ENCODE measurements around the gene TLE3. TPM values are rescaled to one million over a fixed set of nuclear protein-coding genes. Genes with fewer than 3 reads are reported as not detected.
A peak's percentile ranks its signal among the peaks of the same experiment; 100 is the strongest.

TLE3 gene
- total RNA-seq, 1 donor from 2014 or later, result 45.4 TPM

GRCh38 chr15:70094690-70095311, 2.9 kb downstream of the TLE3 start:
- Histone ChIP-seq H3K4me1 (ENCODE audit: insufficient read depth, low read length) (peaks cover 41% of the 10 kb centered on the region), H3K9ac (ENCODE audit: low read length) (peak overlapping the region; percentile 89), H3K36me3 (ENCODE audit: insufficient read depth, low read length) (peaks cover 11% of the 10 kb centered on the region), H3K79me2 (ENCODE audit: insufficient read depth, low read length) (peaks cover 76% of the 10 kb centered on the region), H3K27ac (ENCODE audit: low read depth, low read length) (no peak overlapping the region), H3K27me3 (ENCODE audit: insufficient read depth, low read length) (no peaks in the 10 kb centered on the region), H3K4me3 (ENCODE audit: insufficient read depth, low read depth, low read length) (peak overlapping the region; percentile 91), H3K4me2 (ENCODE audit: low read length) (peak overlapping the region; percentile 98), H3K9me3 (ENCODE audit: insufficient read depth, low read depth, low read length) (no peaks in the 10 kb centered on the region), H4K20me1 (ENCODE audit: insufficient read depth, low read length) (peaks cover 65% of the 10 kb centered on the region), H2AFZ (ENCODE audit: low read depth, low read length) (no peak overlapping the region)
- H3K27ac Mint-ChIP-seq (ENCODE audit: unreplicated experiment), result peak overlapping the region; percentile 83
- no peak for DNase-seq (ENCODE audit: low read depth)
- no peak for FAIRE-seq
- peak overlapping the region; percentile 92 for H3K4me3 Mint-ChIP-seq (ENCODE audit: unreplicated experiment)
- no peaks in the 10 kb centered on the region for H3K9me3 Mint-ChIP-seq (ENCODE audit: unreplicated experiment)
- TF ChIP-seq CTCF (IDR thresholded peaks at IDR 0.05; ENCODE audit: insufficient read depth, low read depth, low read length) (no peak), EZH2 (IDR thresholded peaks at IDR 0.05; ENCODE audit: insufficient read depth, low read length) (no peak)
- H3K4me1 Mint-ChIP-seq (ENCODE audit: low read depth, unreplicated experiment), result peaks cover 34% of the 10 kb centered on the region
- H3K27me3 Mint-ChIP-seq (ENCODE audit: low read depth, unreplicated experiment), result peaks cover 4% of the 10 kb centered on the region
- H3K36me3 Mint-ChIP-seq (ENCODE audit: low read depth, unreplicated experiment), result peaks cover 20% of the 10 kb centered on the region

- H3K36me3 Mint-ChIP-seq (ENCODE audit: low read depth, unreplicated experiment), result peaks cover 24% of the 10 kb centered on the region
- peak overlapping the region; percentile 69 for H3K4me3 Mint-ChIP-seq (ENCODE audit: unreplicated experiment)
- H3K27ac Mint-ChIP-seq (ENCODE audit: unreplicated experiment), result peak overlapping the region; percentile 50
- DNase-seq (ENCODE audit: low read depth), result no peak
- Histone ChIP-seq H2AFZ (ENCODE audit: low read depth, low read length) (no peak overlapping the region), H3K36me3 (ENCODE audit: insufficient read depth, low read length) (peaks cover 11% of the 10 kb centered on the region), H3K4me1 (ENCODE audit: insufficient read depth, low read length) (peaks cover 51% of the 10 kb centered on the region), H3K4me3 (ENCODE audit: insufficient read depth, low read depth, low read length) (peak overlapping the region; percentile 22), H3K27me3 (ENCODE audit: insufficient read depth, low read length) (no peaks in the 10 kb centered on the region), H4K20me1 (ENCODE audit: insufficient read depth, low read length) (peaks cover 75% of the 10 kb centered on the region), H3K9ac (ENCODE audit: low read length) (no peak overlapping the region), H3K4me2 (ENCODE audit: low read length) (peak overlapping the region; percentile 98), H3K79me2 (ENCODE audit: insufficient read depth, low read length) (peaks cover 86% of the 10 kb centered on the region), H3K27ac (ENCODE audit: low read depth, low read length) (no peak overlapping the region), H3K9me3 (ENCODE audit: insufficient read depth, low read depth, low read length) (no peaks in the 10 kb centered on the region)
- peaks cover 43% of the 10 kb centered on the region for H3K4me1 Mint-ChIP-seq (ENCODE audit: low read depth, unreplicated experiment)
- no peaks in the 10 kb centered on the region for H3K9me3 Mint-ChIP-seq (ENCODE audit: unreplicated experiment)
- TF ChIP-seq CTCF (IDR thresholded peaks at IDR 0.05; ENCODE audit: insufficient read depth, low read depth, low read length), result no peak
- no peak for TF ChIP-seq EZH2 (IDR thresholded peaks at IDR 0.05; ENCODE audit: insufficient read depth, low read length)
- no peak for FAIRE-seq
- peaks cover 4% of the 10 kb centered on the region for H3K27me3 Mint-ChIP-seq (ENCODE audit: low read depth, unreplicated experiment)
Observed at GRCh38 chr15:70093481-70094319, 4.0 kb downstream of the TLE3 start.

Measured in astrocyte (in vitro differentiated cells and primary cell).